HepG2 (cell line): ENCODE results near the gene ATG9A. TPM values are rescaled to one million over a fixed set of nuclear protein-coding genes. Genes with fewer than 3 reads are reported as not detected.

Source experiments
- BRCA1 ChIP-seq: sonication (generic); formaldehyde crosslinking; IDR thresholded peaks from 2 replicates; pipeline ENCODE4 v1.4.0; 2020; ENCODE audit warnings: missing genetic modification reagents
- IKZF4 ChIP-seq: sonication (generic); formaldehyde crosslinking; IDR thresholded peaks from 2 replicates; pipeline ENCODE4 v1.5.1; 2020; ENCODE audit warnings: borderline replicate concordance, mild to moderate bottlenecking, low read depth, missing genetic modification reagents; ENCODE audit errors: not compliant biosample characterization
- MED1 ChIP-seq: sonication (generic); formaldehyde crosslinking; IDR thresholded peaks from 2 replicates; pipeline ENCODE4 v1.4.0; 2020; ENCODE audit warnings: missing genetic modification reagents
- MED8 ChIP-seq: sonication (generic); formaldehyde crosslinking; IDR thresholded peaks from 2 replicates; pipeline ENCODE4 v1.8.1; 2023; ENCODE audit warnings: mild to moderate bottlenecking, missing genetic modification reagents; ENCODE audit not compliant: insufficient replicate concordance
- SIX1 ChIP-seq: sonication (generic); formaldehyde crosslinking; IDR thresholded peaks from 2 replicates; pipeline ENCODE4 v1.4.0; 2020; ENCODE audit warnings: missing genetic modification reagents, borderline replicate concordance
- SOX13 ChIP-seq, 3 experiments: fragments of 450-650 bp in 1 of 3; sonication (generic) in 1 of 3; formaldehyde crosslinking in 1 of 3; IDR thresholded peaks in 2 of 3; conservative IDR thresholded peaks in 1 of 3; 2 replicates each; pipeline versions ENCODE4 v1.5.0 to v1.6.1; 2016 to 2020; ENCODE audit warnings: antibody characterized with exemption in 1 of 3, mild to moderate bottlenecking in 1 of 3, missing compliant biosample characterization in 1 of 3, missing genetic modification reagents in 1 of 3, moderate library complexity in 1 of 3
- ZNF12 ChIP-seq: sonication (generic); formaldehyde crosslinking; IDR thresholded peaks from 2 replicates; pipeline ENCODE4 v1.5.0; 2020; ENCODE audit warnings: missing genetic modification reagents
- ZNF337 ChIP-seq: sonication (generic); formaldehyde crosslinking; IDR thresholded peaks from 2 replicates; pipeline ENCODE4 v1.5.1; 2020; ENCODE audit warnings: missing genetic modification reagents, low read depth, mild to moderate bottlenecking, borderline replicate concordance
- ZNF724P ChIP-seq: sonication (generic); formaldehyde crosslinking; IDR thresholded peaks from 2 replicates; pipeline ENCODE4 v1.8.0; 2022; ENCODE audit warnings: missing genetic modification reagents, borderline replicate concordance
- ZNF761 ChIP-seq: sonication (generic); formaldehyde crosslinking; conservative IDR thresholded peaks from 2 replicates; pipeline ENCODE4 v1.4.0; 2020; ENCODE audit warnings: mild to moderate bottlenecking, missing genetic modification reagents
- ZSCAN29 ChIP-seq: sonication (generic); formaldehyde crosslinking; conservative IDR thresholded peaks from 2 replicates; pipeline ENCODE4 v1.4.0; 2020; ENCODE audit warnings: mild to moderate bottlenecking, missing genetic modification reagents
- polyA plus RNA-seq, 8 experiments: library from polyadenylated mRNA; depleted of rRNA in 3 of 8; stranded (reverse) in 7 of 8; unstranded in 1 of 8; fragments of >200 nt; fragmentation: Illumina TruSeq in 4 of 8; extraction: Trizol in 4 of 8; gene quantifications; 2 replicates each; pipeline versions ENCODE4 v1.2.1 to v1.2.3, GENCODE V29; 2011 to 2016; ENCODE audit warnings: low read depth in 4 of 8, missing spikeins in 1 of 8, mixed read lengths in 1 of 8; ENCODE audit not compliant: insufficient read depth in 1 of 8
- total RNA-seq, 5 experiments: library from RNA; depleted of rRNA; stranded (reverse); fragments of >200 nt; fragmentation: Illumina TruSeq; extraction: Trizol; gene quantifications; 2 replicates each; pipeline ENCODE4 v1.2.3, GENCODE V29; 2016; ENCODE audit warnings: low read depth in 1 of 5
- TF ChIP-seq, protein P1 (sequence below), 2 experiments: fragments of 450-650 bp in 1 of 2; sonication (generic) in 1 of 2; formaldehyde crosslinking in 1 of 2; IDR thresholded peaks; 2 replicates each; pipeline versions ENCODE4 v1.6.1 to v1.8.0; 2016 to 2022; ENCODE audit warnings: antibody characterized with exemption in 1 of 2, mild to moderate bottlenecking in 1 of 2, missing genetic modification reagents in 1 of 2
- TF ChIP-seq, protein P2 (sequence below): IDR thresholded peaks from 2 replicates; pipeline ENCODE4 v1.6.1; 2016; ENCODE audit warnings: low read depth, borderline replicate concordance
- TF ChIP-seq, protein P3 (sequence below): sonication (generic); formaldehyde crosslinking; IDR thresholded peaks from 2 replicates; pipeline ENCODE4 v1.4.0; 2020; ENCODE audit warnings: missing genetic modification reagents
- TF ChIP-seq, protein P4 (sequence below): sonication (generic); formaldehyde crosslinking; conservative IDR thresholded peaks from 2 replicates; pipeline ENCODE4 v1.4.0; 2020; ENCODE audit warnings: missing genetic modification reagents
- TF ChIP-seq, protein P5 (sequence below): sonication (generic); formaldehyde crosslinking; IDR thresholded peaks from 2 replicates; pipeline ENCODE4 v1.8.1; 2023; ENCODE audit warnings: missing genetic modification reagents, mild to moderate bottlenecking, borderline replicate concordance

The ATG9A gene
- total and polyA plus RNA-seq, 2 of the 13 experiments (the other 11 are each of a cell fraction or from before 2014, with no cell fraction given), result 35.0 to 131 TPM

DNA sequence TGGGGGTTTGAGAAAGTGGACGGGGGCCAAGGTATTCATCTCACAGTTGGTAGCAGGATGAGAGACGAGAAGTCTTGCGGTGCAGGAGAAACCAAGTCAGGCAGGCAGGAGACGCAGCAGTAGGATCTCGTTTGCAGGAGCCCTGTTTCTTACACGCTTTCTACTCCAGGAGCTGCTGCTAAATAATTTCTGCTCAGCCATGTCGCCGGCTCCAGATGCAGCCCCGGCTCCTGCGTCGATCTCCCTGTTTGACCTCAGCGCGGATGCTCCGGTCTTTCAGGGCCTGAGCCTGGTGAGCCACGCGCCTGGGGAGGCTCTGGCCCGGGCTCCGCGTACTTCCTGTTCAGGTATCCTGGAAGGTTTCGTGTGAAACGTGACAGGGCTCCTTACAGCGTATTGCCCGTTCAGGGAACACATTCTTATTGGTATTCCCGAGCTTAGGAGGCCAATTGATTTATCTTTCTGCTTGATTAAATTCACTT, 664 bp upstream of the ATG9A start (continued):
- TF ChIP-seq, protein P1, sequence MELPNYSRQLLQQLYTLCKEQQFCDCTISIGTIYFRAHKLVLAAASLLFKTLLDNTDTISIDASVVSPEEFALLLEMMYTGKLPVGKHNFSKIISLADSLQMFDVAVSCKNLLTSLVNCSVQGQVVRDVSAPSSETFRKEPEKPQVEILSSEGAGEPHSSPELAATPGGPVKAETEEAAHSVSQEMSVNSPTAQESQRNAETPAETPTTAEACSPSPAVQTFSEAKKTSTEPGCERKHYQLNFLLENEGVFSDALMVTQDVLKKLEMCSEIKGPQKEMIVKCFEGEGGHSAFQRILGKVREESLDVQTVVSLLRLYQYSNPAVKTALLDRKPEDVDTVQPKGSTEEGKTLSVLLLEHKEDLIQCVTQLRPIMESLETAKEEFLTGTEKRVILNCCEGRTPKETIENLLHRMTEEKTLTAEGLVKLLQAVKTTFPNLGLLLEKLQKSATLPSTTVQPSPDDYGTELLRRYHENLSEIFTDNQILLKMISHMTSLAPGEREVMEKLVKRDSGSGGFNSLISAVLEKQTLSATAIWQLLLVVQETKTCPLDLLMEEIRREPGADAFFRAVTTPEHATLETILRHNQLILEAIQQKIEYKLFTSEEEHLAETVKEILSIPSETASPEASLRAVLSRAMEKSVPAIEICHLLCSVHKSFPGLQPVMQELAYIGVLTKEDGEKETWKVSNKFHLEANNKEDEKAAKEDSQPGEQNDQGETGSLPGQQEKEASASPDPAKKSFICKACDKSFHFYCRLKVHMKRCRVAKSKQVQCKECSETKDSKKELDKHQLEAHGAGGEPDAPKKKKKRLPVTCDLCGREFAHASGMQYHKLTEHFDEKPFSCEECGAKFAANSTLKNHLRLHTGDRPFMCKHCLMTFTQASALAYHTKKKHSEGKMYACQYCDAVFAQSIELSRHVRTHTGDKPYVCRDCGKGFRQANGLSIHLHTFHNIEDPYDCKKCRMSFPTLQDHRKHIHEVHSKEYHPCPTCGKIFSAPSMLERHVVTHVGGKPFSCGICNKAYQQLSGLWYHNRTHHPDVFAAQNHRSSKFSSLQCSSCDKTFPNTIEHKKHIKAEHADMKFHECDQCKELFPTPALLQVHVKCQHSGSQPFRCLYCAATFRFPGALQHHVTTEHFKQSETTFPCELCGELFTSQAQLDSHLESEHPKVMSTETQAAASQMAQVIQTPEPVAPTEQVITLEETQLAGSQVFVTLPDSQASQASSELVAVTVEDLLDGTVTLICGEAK (IDR thresholded peaks at IDR 0.05), result no peak
- TF ChIP-seq, protein P1 (CRISPR knock-in tag; IDR thresholded peaks at IDR 0.05), result no peak
- peak; percentile 21; the same call in 1 of the 2 replicates for TF ChIP-seq MED1
- TF ChIP-seq MED8 (CRISPR knock-in tag), result no peak
- no peak for TF ChIP-seq ZNF12
- TF ChIP-seq ZSCAN29 (CRISPR knock-in tag), result no peak
- TF ChIP-seq, protein P2, sequence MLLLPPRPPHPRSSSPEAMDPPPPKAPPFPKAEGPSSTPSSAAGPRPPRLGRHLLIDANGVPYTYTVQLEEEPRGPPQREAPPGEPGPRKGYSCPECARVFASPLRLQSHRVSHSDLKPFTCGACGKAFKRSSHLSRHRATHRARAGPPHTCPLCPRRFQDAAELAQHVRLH (CRISPR knock-in tag), result no peak
- TF ChIP-seq IKZF4 (CRISPR knock-in tag), result peak; percentile 17
- TF ChIP-seq, protein P3, sequence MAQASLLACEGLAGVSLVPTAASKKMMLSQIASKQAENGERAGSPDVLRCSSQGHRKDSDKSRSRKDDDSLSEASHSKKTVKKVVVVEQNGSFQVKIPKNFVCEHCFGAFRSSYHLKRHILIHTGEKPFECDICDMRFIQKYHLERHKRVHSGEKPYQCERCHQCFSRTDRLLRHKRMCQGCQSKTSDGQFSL (CRISPR knock-in tag), result no peak
- no peak for TF ChIP-seq BRCA1 (CRISPR knock-in tag)
- TF ChIP-seq ZNF724P (CRISPR knock-in tag), result 0 out of 2 replicates have a peak, but pooled peaks have one; percentile 26
- TF ChIP-seq, protein P4, sequence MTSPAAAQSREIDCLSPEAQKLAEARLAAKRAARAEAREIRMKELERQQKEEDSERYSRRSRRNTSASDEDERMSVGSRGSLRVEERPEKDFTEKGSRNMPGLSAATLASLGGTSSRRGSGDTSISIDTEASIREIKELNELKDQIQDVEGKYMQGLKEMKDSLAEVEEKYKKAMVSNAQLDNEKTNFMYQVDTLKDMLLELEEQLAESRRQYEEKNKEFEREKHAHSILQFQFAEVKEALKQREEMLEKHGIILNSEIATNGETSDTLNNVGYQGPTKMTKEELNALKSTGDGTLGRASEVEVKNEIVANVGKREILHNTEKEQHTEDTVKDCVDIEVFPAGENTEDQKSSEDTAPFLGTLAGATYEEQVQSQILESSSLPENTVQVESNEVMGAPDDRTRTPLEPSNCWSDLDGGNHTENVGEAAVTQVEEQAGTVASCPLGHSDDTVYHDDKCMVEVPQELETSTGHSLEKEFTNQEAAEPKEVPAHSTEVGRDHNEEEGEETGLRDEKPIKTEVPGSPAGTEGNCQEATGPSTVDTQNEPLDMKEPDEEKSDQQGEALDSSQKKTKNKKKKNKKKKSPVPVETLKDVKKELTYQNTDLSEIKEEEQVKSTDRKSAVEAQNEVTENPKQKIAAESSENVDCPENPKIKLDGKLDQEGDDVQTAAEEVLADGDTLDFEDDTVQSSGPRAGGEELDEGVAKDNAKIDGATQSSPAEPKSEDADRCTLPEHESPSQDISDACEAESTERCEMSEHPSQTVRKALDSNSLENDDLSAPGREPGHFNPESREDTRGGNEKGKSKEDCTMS, result no peak
- TF ChIP-seq ZNF337 (CRISPR knock-in tag), result peak; percentile 76; the same call in 1 of the 2 replicates
- TF ChIP-seq ZNF761, result peak; percentile 63; the same call in 1 of the 2 replicates
- TF ChIP-seq SOX13 (IDR thresholded peaks at IDR 0.05), result no peak
- 0 out of 4 replicates have a peak, but pooled peaks of 1 of the 2 experiments have one; percentile 6 for TF ChIP-seq SOX13 (CRISPR knock-in tag; conservative IDR thresholded peaks at IDR 0.05 in 1 of 2, IDR thresholded peaks at IDR 0.05 in 1 of 2)
- no peak for TF ChIP-seq SIX1
- TF ChIP-seq, protein P5, sequence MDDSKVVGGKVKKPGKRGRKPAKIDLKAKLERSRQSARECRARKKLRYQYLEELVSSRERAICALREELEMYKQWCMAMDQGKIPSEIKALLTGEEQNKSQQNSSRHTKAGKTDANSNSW (CRISPR knock-in tag), result no peak
